Activated CD4-positive, alpha-beta T cell treated with anti-CD3 and anti-CD28 coated beads, Interleukin-2, amount 10 ng/mL, durations not matched to agents 7 days and 5 days (primary cell): ENCODE measurements around the gene PLXNA4. TPM values are rescaled to one million over a fixed set of nuclear protein-coding genes. Genes with fewer than 3 reads are reported as not detected.

Source experiments
- CTCF ChIA-PET: fragments of 350-600 bp; sonication (Branson Sonifier 250); formaldehyde crosslinking; loops from one replicate; lab custom pipeline; 2021; ENCODE audit warnings: antibody characterized with exemption; lab: Charles Lee
- POLR2A ChIA-PET: fragments of 350-600 bp; sonication (Branson Sonifier 250); formaldehyde crosslinking; loops from one replicate; lab custom pipeline; 2021; ENCODE audit warnings: antibody characterized with exemption; lab: Charles Lee
- DNase-seq: peaks from one replicate; pipeline ENCODE4 v3.0.0-alpha.2; 2020
- H3K27ac Mint-ChIP-seq: one replicate; pipeline ENCODE4 v1.8.0; 2021; ENCODE audit warnings: mild to moderate bottlenecking, moderate library complexity, mixed read lengths
- H3K27me3 Mint-ChIP-seq: one replicate; pipeline ENCODE4 v1.8.0; 2021; ENCODE audit warnings: mixed read lengths
- H3K36me3 Mint-ChIP-seq: one replicate; pipeline ENCODE4 v1.8.0; 2021; ENCODE audit warnings: low read depth, mixed read lengths
- H3K4me1 Mint-ChIP-seq: one replicate; pipeline ENCODE4 v1.8.0; 2021; ENCODE audit warnings: mixed read lengths
- H3K4me3 Mint-ChIP-seq: one replicate; pipeline ENCODE4 v1.8.0; 2021; ENCODE audit warnings: mild to moderate bottlenecking, moderate library complexity, mixed read lengths
- H3K9me3 Mint-ChIP-seq: one replicate; pipeline ENCODE4 v1.8.0; 2021; ENCODE audit warnings: mixed read lengths
- total RNA-seq, 2 experiments: library from RNA; stranded (reverse); gene quantifications; one replicate each; pipeline ENCODE4 v1.2.3, GENCODE V29; 2021

PLXNA4 gene
- total RNA-seq, 2 experiments from 2014 or later = 21.3 to 23.3 TPM

GRCh38 chr7:132276234-132276630, 300.0 kb downstream of the PLXNA4 start:
- peaks cover 17% of the 10 kb centered on the region for H3K27me3 Mint-ChIP-seq
- CTCF ChIA-PET = no interaction called here
- no peak for DNase-seq
- POLR2A ChIA-PET = interaction anchor here (0.6 kb wide), 1 partner anchor 415 kb away, joined by 3 read pairs; no protein-coding TSS in a partner anchor
- H3K4me3 Mint-ChIP-seq = no peak overlapping the region
- H3K27ac Mint-ChIP-seq = no peak overlapping the region
- no peaks in the 10 kb centered on the region for H3K4me1 Mint-ChIP-seq
- no peaks in the 10 kb centered on the region for H3K36me3 Mint-ChIP-seq
- no peaks in the 10 kb centered on the region for H3K9me3 Mint-ChIP-seq

- DNase-seq = no peak
- ChIA-PET CTCF (no interaction called here), POLR2A (interaction anchor here (0.6 kb wide), 1 partner anchor 415 kb away, joined by 3 read pairs; no protein-coding TSS in a partner anchor)
- Mint-ChIP-seq H3K36me3 (no peaks in the 10 kb centered on the region), H3K9me3 (no peaks in the 10 kb centered on the region), H3K4me1 (no peaks in the 10 kb centered on the region), H3K27ac (no peak overlapping the region), H3K27me3 (peaks cover 21% of the 10 kb centered on the region), H3K4me3 (no peak overlapping the region)
Measured at GRCh38 chr7:132275416-132276233, 300.6 kb downstream of the PLXNA4 start.

DNA sequence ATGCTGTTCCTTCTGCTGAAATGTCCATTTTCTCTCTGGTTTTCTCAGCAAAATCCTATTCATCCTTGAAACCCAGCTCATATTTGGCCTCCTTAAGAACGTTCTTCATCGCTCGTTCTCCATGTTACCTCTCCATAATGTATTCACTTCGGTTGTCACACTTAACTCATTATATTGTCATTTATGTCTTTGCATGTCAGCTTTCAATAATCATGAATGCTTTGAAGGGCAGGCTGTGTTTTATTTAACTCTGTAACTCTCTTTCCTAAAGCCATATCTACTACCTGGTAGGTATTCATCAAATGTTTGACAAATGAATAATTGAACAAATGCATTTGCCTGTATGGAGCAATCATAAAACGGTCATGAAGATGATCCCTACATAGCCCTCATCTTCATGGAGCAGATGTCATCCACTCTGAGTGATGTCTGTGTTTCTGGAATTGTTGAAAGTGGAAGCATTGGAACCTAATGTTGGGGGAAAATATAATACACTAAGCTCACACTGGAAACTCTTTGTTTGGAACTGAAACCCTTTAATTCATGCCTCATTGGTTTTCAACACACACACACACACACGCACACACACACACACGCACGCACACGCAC, 303.4 kb downstream of the PLXNA4 start:
- DNase-seq = no peak
- H3K36me3 Mint-ChIP-seq = no peaks in the 10 kb centered on the region
- no peaks in the 10 kb centered on the region for H3K9me3 Mint-ChIP-seq
- H3K27ac Mint-ChIP-seq = no peak overlapping the region
- peaks cover 14% of the 10 kb centered on the region for H3K27me3 Mint-ChIP-seq
- ChIA-PET POLR2A (no interaction called here), CTCF (no interaction called here)
- H3K4me3 Mint-ChIP-seq = no peak overlapping the region
- H3K4me1 Mint-ChIP-seq = no peaks in the 10 kb centered on the region

DNA sequence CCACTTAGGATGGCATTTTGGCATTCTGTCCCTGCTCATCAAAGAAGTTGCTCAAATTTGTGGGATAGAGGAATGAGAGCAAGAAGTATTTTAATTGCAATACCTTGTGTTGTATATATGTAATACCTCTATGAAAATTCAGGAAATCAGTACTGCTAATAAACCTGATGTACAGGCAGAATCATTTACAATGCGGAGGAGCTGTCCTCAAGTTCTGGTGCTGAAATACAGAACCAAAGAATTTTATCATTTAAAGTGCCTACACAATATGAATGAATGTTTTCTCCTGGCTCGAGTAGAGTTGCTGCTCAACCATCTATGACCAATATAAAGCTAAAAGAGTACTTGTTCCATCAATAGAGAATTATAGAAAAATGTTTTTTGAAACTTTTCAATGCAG, 305.8 kb downstream of the PLXNA4 start:
- Mint-ChIP-seq H3K27me3 (peaks cover 10% of the 10 kb centered on the region), H3K9me3 (no peaks in the 10 kb centered on the region), H3K27ac (no peak overlapping the region), H3K36me3 (no peaks in the 10 kb centered on the region), H3K4me1 (no peaks in the 10 kb centered on the region), H3K4me3 (no peak overlapping the region)
- CTCF ChIA-PET = no interaction called here
- POLR2A ChIA-PET = no interaction called here
- DNase-seq = peak; percentile 12

DNA sequence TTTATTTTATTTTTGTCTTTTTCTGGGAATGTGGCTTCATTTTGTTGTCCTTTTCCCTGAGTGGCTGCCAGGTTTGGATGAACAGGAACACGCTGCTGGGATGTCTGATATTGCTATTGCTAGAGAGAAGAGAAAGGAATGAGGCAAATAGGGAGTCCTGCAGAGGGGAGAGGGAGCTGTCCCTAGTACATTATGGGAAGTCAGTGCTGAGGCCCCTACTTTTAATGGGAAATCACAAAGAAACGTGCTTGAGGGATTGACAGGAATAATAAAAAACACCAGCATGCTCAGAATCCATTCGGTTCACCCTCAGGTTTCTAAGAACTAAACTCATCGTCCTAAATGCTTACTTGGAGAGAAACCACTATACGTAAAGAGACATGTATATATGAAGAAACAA, 306.6 kb downstream of the PLXNA4 start:
- H3K9me3 Mint-ChIP-seq = no peaks in the 10 kb centered on the region
- H3K27ac Mint-ChIP-seq = no peak overlapping the region

DNA sequence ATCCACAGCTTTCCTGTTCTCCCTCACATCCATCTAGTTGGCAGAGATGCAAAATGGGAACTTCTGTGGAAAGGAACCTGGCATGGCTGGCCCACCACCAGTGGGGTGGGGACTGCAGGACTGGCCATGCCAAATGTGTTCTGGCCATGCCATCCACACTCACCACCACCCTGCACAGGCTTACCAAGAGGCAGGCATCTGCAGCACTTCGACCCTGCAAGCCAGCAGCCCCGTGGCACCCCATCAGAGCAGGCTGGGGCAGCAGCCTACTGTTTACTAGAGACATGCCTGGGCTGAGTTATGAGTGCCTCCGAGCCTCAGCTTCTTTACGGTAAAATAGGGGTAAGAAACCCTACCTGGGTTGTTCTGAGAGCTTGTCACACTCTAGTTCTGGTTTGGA, 313.1 kb downstream of the PLXNA4 start:
- no peaks in the 10 kb centered on the region for H3K4me1 Mint-ChIP-seq
- CTCF ChIA-PET = no interaction called here
- no peaks in the 10 kb centered on the region for H3K36me3 Mint-ChIP-seq
- no peak for DNase-seq
- H3K27ac Mint-ChIP-seq = no peak overlapping the region
- POLR2A ChIA-PET = no interaction called here
- H3K4me3 Mint-ChIP-seq = no peak overlapping the region
- H3K27me3 Mint-ChIP-seq = peaks cover 2% of the 10 kb centered on the region
- H3K9me3 Mint-ChIP-seq = no peaks in the 10 kb centered on the region

More for the DNA sequence above, 306.6 kb downstream of the PLXNA4 start:
- no peak for DNase-seq
- Mint-ChIP-seq H3K4me3 (no peak overlapping the region), H3K36me3 (no peaks in the 10 kb centered on the region), H3K27me3 (peaks cover 7% of the 10 kb centered on the region), H3K4me1 (no peaks in the 10 kb centered on the region)
- CTCF ChIA-PET = no interaction called here
- POLR2A ChIA-PET = no interaction called here

DNA sequence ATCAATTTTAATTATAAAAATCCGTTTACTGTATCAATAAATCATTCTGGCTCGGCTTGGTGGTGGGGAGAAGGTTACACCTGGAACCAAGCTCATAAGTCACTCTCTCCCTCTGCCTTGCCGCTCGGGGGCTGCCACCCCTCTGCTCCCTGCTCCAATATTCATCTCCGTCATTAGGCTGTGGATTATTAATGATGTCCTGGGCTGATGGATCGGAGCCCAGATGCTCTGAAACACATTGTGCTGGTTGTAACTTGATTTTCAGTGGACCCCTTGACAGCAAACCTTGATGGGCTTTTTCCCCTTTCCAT, 314.2 kb downstream of the PLXNA4 start:
- H3K27me3 Mint-ChIP-seq = peaks cover 2% of the 10 kb centered on the region
- H3K36me3 Mint-ChIP-seq = no peaks in the 10 kb centered on the region
- ChIA-PET POLR2A (no interaction called here), CTCF (no interaction called here)
- no peaks in the 10 kb centered on the region for H3K9me3 Mint-ChIP-seq
- DNase-seq = no peak
- no peaks in the 10 kb centered on the region for H3K4me1 Mint-ChIP-seq
- no peak overlapping the region for H3K4me3 Mint-ChIP-seq
- H3K27ac Mint-ChIP-seq = no peak overlapping the region

DNA sequence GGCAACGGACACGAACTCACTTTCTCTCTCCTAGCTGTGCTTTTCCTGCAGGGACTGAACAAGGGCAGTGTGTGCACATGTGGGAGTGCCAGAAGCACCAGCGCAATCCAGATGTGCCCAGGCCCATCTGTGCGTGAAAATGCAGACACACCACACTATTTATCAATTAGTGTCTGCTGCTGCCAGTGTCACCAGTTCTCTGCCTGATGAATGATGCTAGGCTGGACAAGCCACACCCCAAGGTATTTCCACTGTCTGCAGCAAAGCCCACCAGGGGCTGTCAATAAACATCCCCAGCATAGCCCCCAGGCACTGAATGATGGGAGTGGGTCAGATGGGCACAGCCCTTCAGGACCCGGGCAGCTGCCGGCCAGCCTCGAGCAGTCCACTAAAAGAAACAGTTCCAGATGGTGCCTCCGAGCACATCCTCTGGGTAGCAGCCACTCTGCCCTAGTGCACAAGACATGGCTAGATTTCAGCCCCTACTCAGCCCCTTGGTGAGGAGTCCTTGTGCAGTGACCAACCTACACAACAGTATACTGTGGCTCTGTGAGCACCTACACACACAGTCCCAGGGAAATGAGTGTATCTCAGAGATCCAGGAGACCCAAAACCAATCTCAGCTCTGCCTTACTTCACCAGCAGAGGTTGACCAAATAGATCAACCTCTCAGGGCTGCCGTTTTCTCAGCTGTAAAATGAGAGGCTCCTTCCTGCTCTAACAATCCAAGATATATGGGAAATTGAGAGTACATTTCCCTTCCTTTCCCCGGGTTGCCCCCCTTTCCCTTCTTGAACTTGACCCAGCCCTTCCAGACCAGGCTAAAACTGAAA, 314.7 kb downstream of the PLXNA4 start:
- POLR2A ChIA-PET = no interaction called here
- no peak for DNase-seq
- CTCF ChIA-PET = interaction anchor here (0.5 kb wide), 1 partner anchor 109 kb away, joined by 3 read pairs; no protein-coding TSS in a partner anchor
- H3K4me1 Mint-ChIP-seq = no peaks in the 10 kb centered on the region
- H3K4me3 Mint-ChIP-seq = no peak overlapping the region
- peaks cover 2% of the 10 kb centered on the region for H3K27me3 Mint-ChIP-seq
- H3K27ac Mint-ChIP-seq = no peak overlapping the region
- H3K36me3 Mint-ChIP-seq = no peaks in the 10 kb centered on the region
- no peaks in the 10 kb centered on the region for H3K9me3 Mint-ChIP-seq

DNA sequence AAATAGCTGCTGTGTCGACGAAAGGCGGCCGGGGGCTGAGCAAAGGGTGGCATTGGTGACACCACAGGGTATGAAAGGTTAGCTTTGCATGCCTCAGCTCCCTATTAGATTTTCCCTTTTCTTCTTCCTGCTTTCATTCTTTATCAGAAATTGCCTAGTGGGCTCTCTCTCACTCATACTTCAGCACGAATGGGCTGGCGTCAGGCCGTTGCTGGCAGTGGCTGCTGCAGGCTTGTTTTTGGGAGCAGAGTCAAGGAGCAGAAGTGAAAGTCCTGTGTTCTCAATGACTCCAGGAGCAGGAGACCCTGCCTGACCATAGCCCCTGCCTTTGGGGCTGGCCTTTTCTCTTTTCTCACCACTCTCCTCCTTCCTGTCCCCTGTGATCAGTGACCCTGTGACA, 318.0 kb downstream of the PLXNA4 start:
- Mint-ChIP-seq H3K27me3 (peaks cover 2% of the 10 kb centered on the region), H3K4me1 (no peaks in the 10 kb centered on the region), H3K36me3 (no peaks in the 10 kb centered on the region), H3K27ac (no peak overlapping the region), H3K4me3 (no peak overlapping the region), H3K9me3 (no peaks in the 10 kb centered on the region)
- POLR2A ChIA-PET = no interaction called here
- CTCF ChIA-PET = interaction anchor here (1.0 kb wide), 1 partner anchor 9 kb away, joined by 4 read pairs; no protein-coding TSS in a partner anchor
- DNase-seq = no peak

DNA sequence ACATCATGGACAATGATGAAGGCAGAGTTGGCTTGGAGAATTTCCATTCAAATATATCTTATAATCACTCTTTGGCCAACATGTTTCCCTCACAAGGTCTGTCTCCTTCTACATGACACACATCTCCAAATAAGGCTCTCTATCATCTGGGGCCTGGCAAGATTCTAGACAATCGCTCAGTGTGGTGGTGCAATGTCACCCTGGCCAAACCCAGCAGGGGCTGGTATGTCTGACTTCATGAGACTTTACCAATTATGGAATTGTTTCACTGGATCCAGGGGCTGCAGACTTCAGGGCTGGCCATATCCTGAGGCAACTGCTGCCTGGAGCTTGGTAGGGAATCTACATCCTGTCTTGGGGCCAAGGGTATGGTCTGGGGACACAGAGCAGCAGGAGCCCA, 319.0 kb downstream of the PLXNA4 start:
- H3K4me3 Mint-ChIP-seq = no peak overlapping the region
- peaks cover 2% of the 10 kb centered on the region for H3K27me3 Mint-ChIP-seq
- no peak for DNase-seq
- ChIA-PET CTCF (interaction anchor here (0.9 kb wide), 1 partner anchor 40 kb away, joined by 4 read pairs; no protein-coding TSS in a partner anchor), POLR2A (no interaction called here)
- no peak overlapping the region for H3K27ac Mint-ChIP-seq
- H3K36me3 Mint-ChIP-seq = no peaks in the 10 kb centered on the region
- no peaks in the 10 kb centered on the region for H3K4me1 Mint-ChIP-seq
- H3K9me3 Mint-ChIP-seq = no peaks in the 10 kb centered on the region

GRCh38 chr7:132256721-132257212, 319.5 kb downstream of the PLXNA4 start:
- Mint-ChIP-seq H3K4me3 (no peak overlapping the region), H3K27me3 (peaks cover 4% of the 10 kb centered on the region), H3K9me3 (no peaks in the 10 kb centered on the region), H3K4me1 (no peaks in the 10 kb centered on the region), H3K27ac (no peak overlapping the region), H3K36me3 (no peaks in the 10 kb centered on the region)
- POLR2A ChIA-PET = no interaction called here
- DNase-seq = no peak
- CTCF ChIA-PET = interaction anchor here (0.9 kb wide), 1 partner anchor 39 kb away, joined by 4 read pairs; no protein-coding TSS in a partner anchor

- CTCF ChIA-PET = no interaction called here
- Mint-ChIP-seq H3K4me3 (no peak overlapping the region), H3K27ac (no peak overlapping the region), H3K4me1 (no peaks in the 10 kb centered on the region), H3K9me3 (no peaks in the 10 kb centered on the region), H3K27me3 (peaks cover 9% of the 10 kb centered on the region), H3K36me3 (no peaks in the 10 kb centered on the region)
- DNase-seq = no peak
- POLR2A ChIA-PET = no interaction called here
Measured at GRCh38 chr7:132255898-132256297, 320.4 kb downstream of the PLXNA4 start.
